Measurements from ENCODE around the gene CDH13.

DNA sequence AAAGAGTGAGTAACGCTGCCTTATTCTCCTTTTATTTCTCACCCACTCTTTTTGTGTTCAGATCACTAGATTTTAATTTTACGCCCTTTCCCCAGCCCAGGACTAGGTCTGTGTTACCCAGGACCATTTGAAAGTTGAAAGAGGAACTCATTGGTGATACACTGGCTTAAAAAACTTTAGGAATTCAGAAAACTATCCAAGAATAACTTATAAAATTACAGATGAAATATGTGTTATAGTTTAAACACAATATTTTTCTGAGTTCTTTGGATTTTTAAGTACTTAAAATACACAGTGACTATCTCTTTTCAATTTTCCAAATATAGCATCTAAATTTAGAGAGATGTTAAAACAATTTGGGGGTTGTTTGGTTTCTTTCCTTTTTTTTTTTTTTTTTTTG, 385.2 kb downstream of the CDH13 start:
- TF ChIP-seq, protein P1, sequence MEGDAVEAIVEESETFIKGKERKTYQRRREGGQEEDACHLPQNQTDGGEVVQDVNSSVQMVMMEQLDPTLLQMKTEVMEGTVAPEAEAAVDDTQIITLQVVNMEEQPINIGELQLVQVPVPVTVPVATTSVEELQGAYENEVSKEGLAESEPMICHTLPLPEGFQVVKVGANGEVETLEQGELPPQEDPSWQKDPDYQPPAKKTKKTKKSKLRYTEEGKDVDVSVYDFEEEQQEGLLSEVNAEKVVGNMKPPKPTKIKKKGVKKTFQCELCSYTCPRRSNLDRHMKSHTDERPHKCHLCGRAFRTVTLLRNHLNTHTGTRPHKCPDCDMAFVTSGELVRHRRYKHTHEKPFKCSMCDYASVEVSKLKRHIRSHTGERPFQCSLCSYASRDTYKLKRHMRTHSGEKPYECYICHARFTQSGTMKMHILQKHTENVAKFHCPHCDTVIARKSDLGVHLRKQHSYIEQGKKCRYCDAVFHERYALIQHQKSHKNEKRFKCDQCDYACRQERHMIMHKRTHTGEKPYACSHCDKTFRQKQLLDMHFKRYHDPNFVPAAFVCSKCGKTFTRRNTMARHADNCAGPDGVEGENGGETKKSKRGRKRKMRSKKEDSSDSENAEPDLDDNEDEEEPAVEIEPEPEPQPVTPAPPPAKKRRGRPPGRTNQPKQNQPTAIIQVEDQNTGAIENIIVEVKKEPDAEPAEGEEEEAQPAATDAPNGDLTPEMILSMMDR (conservative IDR thresholded peaks at IDR 0.05) = no peak
- TF ChIP-seq ZFX (IDR thresholded peaks at IDR 0.05) = no peak
